Duodenal mucosa (tissue), 2 donors: ENCODE measurements around the gene MARCHF10.

ENCODE experiments used
- H3K27ac ChIP-seq: one replicate; pipeline ENCODE4 v1.7.0; 2013; ENCODE audit warnings: low read depth, low read length
- H3K27me3 ChIP-seq, 2 donors: one replicate each; pipeline ENCODE4 v1.7.0; 2013; ENCODE audit warnings: low read length in 2 of 2, control low read depth in 1 of 2; ENCODE audit not compliant: insufficient read depth in 2 of 2, control insufficient read depth in 1 of 2
- H3K36me3 ChIP-seq, 2 donors: one replicate each; pipeline ENCODE4 v1.7.0; 2013; ENCODE audit warnings: low read length in 2 of 2, control low read depth in 1 of 2; ENCODE audit not compliant: insufficient read depth in 2 of 2, control insufficient read depth in 1 of 2
- H3K4me1 ChIP-seq, 2 donors: one replicate each; pipeline ENCODE4 v1.7.0; 2013; ENCODE audit warnings: low read length in 2 of 2, control low read depth in 1 of 2; ENCODE audit not compliant: insufficient read depth in 2 of 2, control insufficient read depth in 1 of 2
- H3K4me3 ChIP-seq, 2 donors: one replicate each; pipeline ENCODE4 v1.7.0; 2013; ENCODE audit warnings: low read length in 2 of 2, low read depth in 1 of 2
- H3K9ac ChIP-seq, 2 donors: one replicate each; pipeline ENCODE4 v1.7.0; 2013; ENCODE audit warnings: low read length in 2 of 2, low read depth in 1 of 2
- H3K9me3 ChIP-seq, 2 donors: one replicate each; pipeline ENCODE4 v1.7.0; 2013; ENCODE audit warnings: low read length in 2 of 2, control low read depth in 1 of 2; ENCODE audit not compliant: control insufficient read depth in 1 of 2

Gene MARCHF10

DNA sequence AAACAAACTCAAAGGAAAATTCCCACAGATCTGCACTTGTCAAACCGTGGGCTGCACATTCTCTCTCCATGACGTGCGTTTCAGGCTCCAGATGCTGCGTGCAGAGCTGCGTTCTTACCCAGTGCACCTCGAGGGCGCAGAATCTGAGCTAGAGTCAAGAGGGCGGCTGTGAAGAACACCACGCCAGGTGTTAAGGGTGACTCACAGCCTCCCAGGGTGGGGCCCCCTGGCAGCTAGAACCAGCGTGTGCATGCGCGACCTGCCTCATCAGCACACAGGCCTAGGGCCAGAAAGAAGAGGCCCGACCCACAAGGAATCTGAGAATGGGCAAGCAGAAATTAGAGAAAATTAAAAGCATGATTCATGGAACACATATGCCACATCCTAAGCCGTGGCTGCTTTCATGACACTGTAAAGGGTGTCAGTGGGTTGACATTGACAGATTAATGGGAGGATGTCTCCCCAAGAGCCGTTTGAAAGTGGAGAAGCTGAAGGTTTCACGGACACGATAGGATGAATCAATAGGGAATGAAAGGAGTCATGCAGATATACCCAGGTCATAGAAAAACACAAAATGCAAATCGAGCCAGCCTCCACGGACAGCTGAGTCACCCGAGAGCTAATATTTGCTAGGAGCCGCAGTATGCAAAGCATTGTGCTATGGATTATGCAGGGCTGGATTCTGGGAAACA lies 29.0 kb downstream of the MARCHF10 start:
- H3K36me3 ChIP-seq, result no peaks in the 10 kb centered on the region
- H3K9me3 ChIP-seq, result no peaks in the 10 kb centered on the region
- H3K4me3 ChIP-seq, result no peak overlapping the region
- no peaks in the 10 kb centered on the region for H3K27me3 ChIP-seq
- H3K27ac ChIP-seq, result no peak overlapping the region
- H3K4me1 ChIP-seq, result no peaks in the 10 kb centered on the region
- no peak overlapping the region for H3K9ac ChIP-seq

DNA sequence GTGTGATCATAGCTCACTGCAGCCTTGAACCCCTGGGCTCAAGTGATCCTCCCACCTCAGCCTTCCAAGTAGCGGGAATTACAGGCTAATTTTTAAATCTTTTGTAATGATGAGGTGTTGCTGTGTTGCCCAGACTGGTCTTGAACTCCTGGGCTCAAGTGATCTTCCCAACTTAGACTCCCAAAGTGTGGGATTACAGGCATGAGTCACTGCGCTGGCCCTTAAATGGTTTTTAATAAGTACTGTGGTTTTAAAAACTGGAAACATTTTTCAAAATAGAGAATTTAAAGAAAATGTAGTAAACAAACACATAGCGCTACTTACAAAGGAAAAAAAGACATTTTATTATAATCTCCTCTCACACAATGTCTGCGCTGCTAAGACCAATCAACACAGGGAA lies 32.2 kb downstream of the MARCHF10 start:
- no peaks in the 10 kb centered on the region for H3K36me3 ChIP-seq
- no peak overlapping the region for H3K27ac ChIP-seq
- H3K4me1 ChIP-seq, result no peaks in the 10 kb centered on the region
- no peak overlapping the region for H3K4me3 ChIP-seq
- no peaks in the 10 kb centered on the region for H3K9me3 ChIP-seq
- H3K9ac ChIP-seq, result no peak overlapping the region
- H3K27me3 ChIP-seq, result peaks cover 0 to 5% of the 10 kb centered on the region in 2 donors

DNA sequence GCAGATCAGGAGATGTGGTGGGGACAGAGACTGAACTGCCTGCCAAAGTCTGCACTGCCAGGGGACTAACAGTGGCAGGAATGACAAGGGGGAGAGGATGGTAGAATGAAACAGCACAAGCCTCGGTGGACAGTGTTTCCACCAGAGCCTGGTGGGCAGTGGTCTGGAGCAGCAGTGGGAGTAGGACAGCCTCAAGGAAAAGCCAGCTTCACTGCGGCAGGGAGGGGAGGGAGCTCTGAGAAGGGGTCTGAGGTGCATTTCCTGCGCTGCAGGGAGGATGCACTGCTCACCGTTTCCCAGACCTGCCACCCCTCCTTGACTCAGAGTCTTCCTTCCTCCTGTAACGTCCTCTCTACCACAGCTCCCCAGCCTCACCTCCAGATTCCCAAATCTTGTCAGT lies 33.8 kb downstream of the MARCHF10 start:
- Histone ChIP-seq H3K9ac (no peak overlapping the region), H3K9me3 (no peaks in the 10 kb centered on the region), H3K27me3 (peaks cover 0 to 5% of the 10 kb centered on the region in 2 donors), H3K36me3 (no peaks in the 10 kb centered on the region), H3K27ac (no peak overlapping the region), H3K4me3 (no peak overlapping the region), H3K4me1 (no peaks in the 10 kb centered on the region)

DNA sequence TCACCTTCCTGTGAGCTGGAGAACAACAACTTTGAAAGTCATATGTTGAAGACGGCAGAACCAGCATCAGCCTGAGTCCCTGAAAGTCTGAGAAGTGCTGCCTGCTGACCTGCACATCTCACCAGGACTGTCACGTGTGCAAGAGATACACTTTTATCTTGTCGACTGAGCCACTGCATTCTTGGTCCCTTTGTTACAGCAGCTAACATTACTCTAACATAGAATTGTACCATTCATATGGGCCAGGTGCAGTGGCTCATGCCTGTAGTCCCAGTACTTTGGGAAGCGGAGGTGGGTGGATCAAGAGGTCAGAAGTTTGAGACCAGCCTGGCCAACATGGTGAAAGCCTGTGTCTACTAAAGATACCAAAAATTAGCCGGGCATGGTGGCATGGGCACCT lies 40.1 kb downstream of the MARCHF10 start:
- Histone ChIP-seq H3K9me3 (no peaks in the 10 kb centered on the region), H3K27me3 (peaks cover 0 to under 1% of the 10 kb centered on the region in 2 donors), H3K4me1 (no peaks in the 10 kb centered on the region), H3K9ac (no peak overlapping the region), H3K4me3 (no peak overlapping the region), H3K27ac (no peak overlapping the region), H3K36me3 (no peaks in the 10 kb centered on the region)

DNA sequence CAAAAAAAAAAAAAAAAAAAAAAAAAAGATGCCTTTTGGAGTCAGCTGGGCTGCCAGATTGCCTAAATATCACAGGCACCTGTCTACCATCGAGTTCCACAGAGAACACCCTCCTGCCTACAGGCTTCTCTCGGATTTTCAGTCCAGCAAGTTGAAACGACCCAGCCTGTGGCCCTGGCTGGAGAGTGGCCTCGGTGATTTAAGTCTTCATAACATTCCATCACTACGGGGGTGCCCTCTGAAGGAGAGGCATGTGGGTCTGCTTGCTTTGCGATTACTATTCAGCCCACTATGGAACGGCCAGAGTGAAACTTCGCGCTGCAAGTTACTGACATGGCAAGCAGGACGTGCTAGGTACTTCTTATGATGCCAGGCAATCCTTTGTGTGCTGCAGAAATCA lies 42.8 kb downstream of the MARCHF10 start:
- Histone ChIP-seq H3K9ac (no peak overlapping the region), H3K27me3 (peaks cover 0 to 3% of the 10 kb centered on the region in 2 donors), H3K36me3 (no peaks in the 10 kb centered on the region), H3K27ac (no peak overlapping the region), H3K9me3 (no peaks in the 10 kb centered on the region), H3K4me3 (no peak overlapping the region), H3K4me1 (no peaks in the 10 kb centered on the region)

DNA sequence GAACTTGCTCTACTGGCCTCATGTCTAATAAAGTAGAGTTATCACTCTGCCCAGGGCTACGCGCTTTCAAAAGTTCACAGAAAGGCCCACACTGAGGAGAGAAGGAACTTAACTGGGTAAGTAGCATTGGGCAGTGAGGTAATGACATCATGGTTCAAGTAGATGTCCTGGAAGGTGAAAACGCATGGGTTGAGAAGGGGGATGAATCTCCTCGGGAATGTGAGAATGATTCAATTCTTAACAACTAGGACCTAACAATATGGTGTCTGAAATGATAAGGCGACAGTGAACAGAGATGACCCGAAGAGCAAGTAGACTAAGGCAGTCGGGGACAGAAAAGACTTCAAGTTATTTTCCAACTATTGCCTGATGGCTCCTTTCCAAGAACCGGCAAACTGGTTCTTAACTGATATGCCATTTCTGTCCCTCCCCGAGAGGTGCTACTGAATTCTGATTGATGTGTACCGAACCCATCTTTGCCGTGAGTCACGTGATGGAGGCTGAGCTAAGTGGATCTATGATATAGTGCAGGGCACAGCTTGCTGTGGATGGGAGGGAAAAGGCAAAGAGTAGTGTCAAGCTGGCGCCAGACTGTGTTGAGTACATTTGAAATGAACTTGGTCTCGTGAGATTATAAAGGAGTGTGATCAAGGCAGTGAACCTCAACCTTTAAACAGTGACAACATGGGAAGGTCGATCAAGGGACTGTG lies 44.1 kb downstream of the MARCHF10 start:
- H3K27ac ChIP-seq, result no peak overlapping the region
- no peak overlapping the region for H3K9ac ChIP-seq
- H3K9me3 ChIP-seq, result no peaks in the 10 kb centered on the region
- no peak overlapping the region for H3K4me3 ChIP-seq
- no peaks in the 10 kb centered on the region for H3K4me1 ChIP-seq
- no peaks in the 10 kb centered on the region for H3K36me3 ChIP-seq
- peaks cover 0 to 3% of the 10 kb centered on the region in 2 donors for H3K27me3 ChIP-seq

DNA sequence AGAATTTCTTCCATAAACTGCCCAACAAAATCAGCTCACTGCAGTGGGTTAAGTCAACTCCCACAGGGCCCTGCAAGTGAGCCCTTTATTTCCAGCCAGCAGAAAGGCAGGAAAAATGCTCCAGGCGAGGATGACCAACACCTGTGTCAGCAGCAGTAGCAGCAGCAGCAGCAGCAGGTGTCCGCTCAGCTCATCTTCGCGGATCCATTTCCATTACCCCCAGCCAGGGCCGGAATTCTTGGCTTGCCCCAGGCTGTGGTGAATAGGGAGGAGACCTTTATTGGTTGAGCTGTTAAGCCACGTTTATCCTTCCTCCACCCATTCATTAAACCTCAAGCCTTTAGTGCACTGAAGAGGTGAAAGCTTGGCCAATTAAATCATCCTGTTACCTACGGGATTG lies 46.2 kb downstream of the MARCHF10 start:
- Histone ChIP-seq H3K4me3 (no peak overlapping the region), H3K27me3 (peaks cover 0 to 3% of the 10 kb centered on the region in 2 donors), H3K9ac (no peak overlapping the region), H3K9me3 (no peaks in the 10 kb centered on the region), H3K36me3 (no peaks in the 10 kb centered on the region), H3K4me1 (no peaks in the 10 kb centered on the region), H3K27ac (no peak overlapping the region)

DNA sequence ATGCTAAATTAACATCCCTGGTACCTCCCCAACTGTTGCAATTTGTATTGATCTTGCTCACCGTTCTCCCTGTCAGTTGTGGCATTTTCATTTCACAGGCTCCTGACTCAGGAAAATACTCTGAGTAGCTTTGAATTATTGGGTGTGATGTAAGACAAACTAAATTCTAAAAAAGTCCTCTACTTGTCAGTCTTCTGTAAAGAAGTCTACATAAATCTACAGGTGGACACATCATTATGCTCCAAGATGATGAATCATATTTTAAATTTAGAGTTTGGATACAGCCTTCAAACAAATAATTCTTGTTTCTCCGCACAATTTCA lies 47.2 kb downstream of the MARCHF10 start:
- Histone ChIP-seq H3K9me3 (no peaks in the 10 kb centered on the region), H3K4me1 (no peaks in the 10 kb centered on the region), H3K9ac (no peak overlapping the region), H3K4me3 (no peak overlapping the region), H3K27ac (no peak overlapping the region), H3K36me3 (no peaks in the 10 kb centered on the region), H3K27me3 (peaks cover 0 to 3% of the 10 kb centered on the region in 2 donors)

DNA sequence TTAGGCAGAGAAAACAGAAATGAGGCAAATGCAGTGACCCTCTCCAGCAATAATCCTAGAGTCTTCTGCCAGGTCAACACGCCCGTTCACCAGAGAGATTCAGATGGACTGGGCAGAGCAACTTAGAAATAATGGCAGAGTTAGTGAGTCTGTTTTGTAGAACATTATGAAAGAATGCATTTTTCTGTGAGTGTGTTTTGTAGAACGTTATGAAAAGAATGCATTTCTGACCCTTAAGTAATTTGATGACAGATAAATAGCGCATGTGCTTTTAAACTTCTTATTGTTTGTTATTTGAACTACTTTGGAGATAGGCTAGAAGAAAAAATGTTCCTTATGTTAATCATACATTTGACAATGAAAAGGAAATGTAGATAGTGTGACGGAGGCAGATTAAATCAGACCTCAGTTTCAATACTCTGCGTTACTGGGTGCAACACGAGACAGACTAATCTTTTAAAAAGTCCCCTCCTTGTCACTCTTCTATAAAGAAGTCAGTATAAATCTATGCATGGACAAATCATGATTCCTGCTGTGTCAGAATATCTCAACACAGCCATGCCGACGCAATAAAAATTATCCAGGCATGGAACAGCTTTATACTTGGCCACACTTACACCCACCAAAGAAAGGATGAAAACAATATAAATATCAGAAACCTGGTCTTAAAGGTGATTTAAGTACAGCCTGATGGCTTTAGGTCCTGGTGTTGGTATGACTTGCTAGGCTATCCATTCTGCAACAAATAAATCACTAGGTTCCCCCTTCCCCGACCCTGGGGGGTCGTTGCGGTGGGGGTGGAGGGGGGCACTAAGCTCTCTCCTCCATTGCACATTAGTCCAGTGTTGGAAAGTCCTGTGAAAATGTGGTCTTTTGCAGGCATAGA lies 47.8 kb downstream of the MARCHF10 start:
- Histone ChIP-seq H3K4me3 (no peak overlapping the region), H3K9ac (no peak overlapping the region), H3K27ac (no peak overlapping the region), H3K4me1 (no peaks in the 10 kb centered on the region), H3K27me3 (peaks cover 0 to 3% of the 10 kb centered on the region in 2 donors), H3K36me3 (no peaks in the 10 kb centered on the region), H3K9me3 (no peaks in the 10 kb centered on the region)

DNA sequence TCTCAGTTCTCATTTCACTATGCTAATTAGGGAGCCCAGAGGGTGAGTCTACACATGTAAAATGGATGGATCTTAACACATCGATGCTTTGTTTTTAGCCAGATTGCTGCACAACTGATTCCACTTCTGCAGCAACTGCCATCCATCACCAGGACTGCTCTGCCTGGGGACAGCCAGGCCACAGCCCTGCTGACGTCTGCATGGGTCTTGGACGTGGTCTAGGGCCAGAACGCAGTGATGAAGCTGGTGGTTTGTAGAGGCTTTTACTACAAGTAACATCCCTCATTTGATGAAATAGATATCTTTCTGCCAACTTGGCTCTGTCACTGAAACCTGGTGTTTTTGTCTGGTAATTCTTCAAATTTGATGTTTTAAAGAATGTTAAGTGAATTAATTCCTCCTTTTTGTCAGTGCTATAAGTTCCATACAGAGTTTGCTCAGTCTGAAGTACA lies 50.6 kb downstream of the MARCHF10 start:
- peaks cover 0 to 5% of the 10 kb centered on the region in 2 donors for H3K27me3 ChIP-seq
- H3K27ac ChIP-seq, result no peak overlapping the region
- no peaks in the 10 kb centered on the region for H3K9me3 ChIP-seq
- no peak overlapping the region for H3K4me3 ChIP-seq
- no peak overlapping the region for H3K9ac ChIP-seq
- no peaks in the 10 kb centered on the region for H3K36me3 ChIP-seq
- no peaks in the 10 kb centered on the region for H3K4me1 ChIP-seq
